Fibroblast of peridontal ligament (primary cell): Measurements from ENCODE around the gene GPR171.
"Not testable (repeated sequence)": the region's sequence is repeated elsewhere in the genome, so short reads cannot be mapped to it uniquely, and the experiment has no call there.

Experiments
- DNase-seq: peaks from one replicate; pipeline ENCODE4 v3.0.0-alpha.2; 2010; ENCODE audit errors: extremely low read depth

GPR171 gene

GRCh38 chr3:151203051-151203420 is at the start of gene GPR171:
TSS of gene GPR171 (minus strand) at chr3:151203216. CDS start at chr3:151199386, 3,830 bp downstream.
- no peak for DNase-seq

- no peak for DNase-seq
Observed at GRCh38 chr3:151248772-151249337, 45.8 kb upstream of the GPR171 start.

- not testable (repeated sequence) for DNase-seq
Observed at GRCh38 chr3:151242006-151242405, 39.0 kb upstream of the GPR171 start.

GRCh38 chr3:151236736-151237135 is 33.7 kb upstream of the GPR171 start:
- no peak for DNase-seq

- no peak for DNase-seq
Observed at GRCh38 chr3:151236316-151236715, 33.3 kb upstream of the GPR171 start.

GRCh38 chr3:151234825-151235224 is 31.8 kb upstream of the GPR171 start:
- no peak for DNase-seq

GRCh38 chr3:151232991-151233390 is 30.0 kb upstream of the GPR171 start:
- no peak for DNase-seq

GRCh38 chr3:151232403-151232802 is 29.4 kb upstream of the GPR171 start:
- not testable (repeated sequence) for DNase-seq

- DNase-seq = no peak
Observed at GRCh38 chr3:151230646-151231045, 27.6 kb upstream of the GPR171 start.

- DNase-seq = peak; percentile 84
Observed at GRCh38 chr3:151228666-151229040, 25.6 kb upstream of the GPR171 start.

- DNase-seq = peak; percentile 89
Observed at GRCh38 chr3:151227807-151228665, 25.0 kb upstream of the GPR171 start.

- peak; percentile 8 for DNase-seq
Observed at GRCh38 chr3:151227266-151227806, 24.3 kb upstream of the GPR171 start.

GRCh38 chr3:151226825-151227224 is 23.8 kb upstream of the GPR171 start:
- DNase-seq = no peak

GRCh38 chr3:151226088-151226563 is 23.1 kb upstream of the GPR171 start:
- DNase-seq = peak; percentile 75

- DNase-seq = no peak
Observed at GRCh38 chr3:151225040-151225975, 22.3 kb upstream of the GPR171 start.

- DNase-seq = no peak
Observed at GRCh38 chr3:151224268-151224866, 21.4 kb upstream of the GPR171 start.

- peak; percentile 61 for DNase-seq
Observed at GRCh38 chr3:151219056-151219455, 16.0 kb upstream of the GPR171 start.

GRCh38 chr3:151218136-151218535 is 15.1 kb upstream of the GPR171 start:
- DNase-seq = no peak

GRCh38 chr3:151216641-151217607 is 13.9 kb upstream of the GPR171 start:
- no peak for DNase-seq

GRCh38 chr3:151214459-151214858 is 11.4 kb upstream of the GPR171 start:
- DNase-seq = no peak
